HepG2 (cell line): ENCODE results near the gene PDLIM4. TPM values are rescaled to one million over a fixed set of nuclear protein-coding genes. Genes with fewer than 3 reads are reported as not detected.

Experiments used
- ARNT ChIP-seq: fragments of 450-650 bp; IDR thresholded peaks from 2 replicates; pipeline ENCODE4 v1.6.1; 2017
- ARNT2 ChIP-seq: sonication (generic); formaldehyde crosslinking; IDR thresholded peaks from 2 replicates; pipeline ENCODE4 v1.8.0; 2022; ENCODE audit warnings: mild to moderate bottlenecking, low read depth, missing genetic modification reagents, moderate library complexity
- DNMT3B ChIP-seq: conservative IDR thresholded peaks from 2 replicates; pipeline ENCODE4 v1.6.1; 2016; ENCODE audit warnings: missing biosample characterization, control low read depth
- FOXO4 ChIP-seq: sonication (generic); formaldehyde crosslinking; conservative IDR thresholded peaks from 2 replicates; pipeline ENCODE4 v1.8.1; 2023; ENCODE audit warnings: missing genetic modification reagents
- HHEX ChIP-seq: IDR thresholded peaks from 2 replicates; pipeline ENCODE4 v1.6.1; 2016; ENCODE audit warnings: control low read depth
- KAT8 ChIP-seq: IDR thresholded peaks from 2 replicates; pipeline ENCODE4 v1.6.1; 2016; ENCODE audit warnings: missing genetic modification reagents, missing compliant biosample characterization
- KDM3A ChIP-seq: IDR thresholded peaks from 2 replicates; pipeline ENCODE4 v1.6.1; 2018; ENCODE audit warnings: low read depth, missing compliant biosample characterization
- NFE2L2 ChIP-seq: fragments of 150-350 bp; IDR thresholded peaks from 2 replicates; pipeline ENCODE4 v1.6.1; 2014; ENCODE audit warnings: low read length
- NRL ChIP-seq: sonication (generic); formaldehyde crosslinking; IDR thresholded peaks from 2 replicates; pipeline ENCODE4 v1.5.0; 2020; ENCODE audit warnings: missing genetic modification reagents, mild to moderate bottlenecking, moderate library complexity, borderline replicate concordance
- RERE ChIP-seq: IDR thresholded peaks from 2 replicates; pipeline ENCODE4 v1.6.1; 2016; ENCODE audit warnings: low read depth, missing genetic modification reagents, missing compliant biosample characterization
- SALL2 ChIP-seq: sonication (generic); formaldehyde crosslinking; IDR thresholded peaks from 2 replicates; pipeline ENCODE4 v1.8.1; 2023; ENCODE audit warnings: mild to moderate bottlenecking, missing genetic modification reagents, inconsistent platforms
- XBP1 ChIP-seq: sonication (generic); formaldehyde crosslinking; IDR thresholded peaks from 2 replicates; pipeline ENCODE4 v1.5.0; 2020; ENCODE audit warnings: missing genetic modification reagents
- YEATS4 ChIP-seq: sonication (generic); formaldehyde crosslinking; IDR thresholded peaks from 2 replicates; pipeline ENCODE4 v1.4.0; 2020; ENCODE audit warnings: missing genetic modification reagents, borderline replicate concordance
- polyA plus RNA-seq, 8 experiments: library from polyadenylated mRNA; depleted of rRNA in 3 of 8; stranded (reverse) in 7 of 8; unstranded in 1 of 8; fragments of >200 nt; fragmentation: Illumina TruSeq in 4 of 8; extraction: Trizol in 4 of 8; gene quantifications; 2 replicates each; pipeline versions ENCODE4 v1.2.1 to v1.2.3, GENCODE V29; 2011 to 2016; ENCODE audit warnings: low read depth in 4 of 8, missing spikeins in 1 of 8, mixed read lengths in 1 of 8; ENCODE audit not compliant: insufficient read depth in 1 of 8
- total RNA-seq, 5 experiments: library from RNA; depleted of rRNA; stranded (reverse); fragments of >200 nt; fragmentation: Illumina TruSeq; extraction: Trizol; gene quantifications; 2 replicates each; pipeline ENCODE4 v1.2.3, GENCODE V29; 2016; ENCODE audit warnings: low read depth in 1 of 5
- TF ChIP-seq, protein P1 (sequence below): sonication (generic); formaldehyde crosslinking; IDR thresholded peaks from 2 replicates; pipeline ENCODE4 v1.5.1; 2020; ENCODE audit warnings: mild to moderate bottlenecking, missing genetic modification reagents, borderline replicate concordance

The PDLIM4 gene
- total and polyA plus RNA-seq, 2 of the 13 experiments (the other 11 are each of a cell fraction or from before 2014, with no cell fraction given): 1.1 to 2.3 TPM

DNA sequence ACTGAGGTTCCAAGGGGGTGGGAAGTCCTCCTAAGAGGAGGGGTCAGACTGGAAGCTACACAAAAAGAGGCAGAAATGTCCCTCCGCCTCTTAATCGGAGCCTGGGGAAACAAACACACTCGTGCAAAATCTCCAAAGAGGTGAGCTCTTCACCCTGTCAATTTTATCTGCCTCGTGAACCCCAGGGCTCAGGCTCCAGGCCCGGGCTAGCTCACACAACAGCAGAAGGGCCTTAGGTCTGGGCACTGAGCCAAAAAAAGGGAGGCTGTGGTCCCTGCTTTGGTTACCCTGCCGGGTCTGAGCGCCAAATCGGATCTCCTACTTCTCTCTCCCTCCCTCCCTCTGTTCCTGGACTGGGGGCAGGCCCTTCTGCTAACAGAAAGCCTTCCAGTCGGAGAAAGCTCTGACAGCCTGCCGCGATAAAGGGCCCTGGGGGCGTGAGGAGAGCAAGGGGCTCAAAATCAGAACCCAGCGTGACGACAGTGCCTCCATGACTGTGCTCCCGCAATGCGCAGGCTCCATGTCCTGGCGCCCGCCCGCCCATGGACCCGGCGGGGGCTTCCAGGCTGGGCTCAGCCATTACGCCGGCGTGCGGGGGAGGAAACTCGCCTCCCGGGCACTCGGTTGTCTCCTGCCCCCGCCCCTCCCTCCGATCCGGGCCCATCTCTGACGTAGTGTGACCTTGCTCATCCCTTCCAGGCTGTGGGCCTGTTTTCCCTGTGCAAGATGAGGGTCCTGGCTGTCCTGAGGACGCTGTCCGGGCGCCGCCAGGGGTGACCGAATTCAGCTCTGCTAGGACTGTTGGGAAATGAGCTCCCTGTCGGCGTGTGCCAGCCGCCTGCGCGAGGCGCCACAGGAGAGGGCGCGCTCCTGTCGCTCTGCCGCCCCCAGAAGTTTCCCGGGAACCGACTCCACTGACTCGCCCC lies 35.8 kb downstream of the PDLIM4 start (continued):
- TF ChIP-seq, protein P1, sequence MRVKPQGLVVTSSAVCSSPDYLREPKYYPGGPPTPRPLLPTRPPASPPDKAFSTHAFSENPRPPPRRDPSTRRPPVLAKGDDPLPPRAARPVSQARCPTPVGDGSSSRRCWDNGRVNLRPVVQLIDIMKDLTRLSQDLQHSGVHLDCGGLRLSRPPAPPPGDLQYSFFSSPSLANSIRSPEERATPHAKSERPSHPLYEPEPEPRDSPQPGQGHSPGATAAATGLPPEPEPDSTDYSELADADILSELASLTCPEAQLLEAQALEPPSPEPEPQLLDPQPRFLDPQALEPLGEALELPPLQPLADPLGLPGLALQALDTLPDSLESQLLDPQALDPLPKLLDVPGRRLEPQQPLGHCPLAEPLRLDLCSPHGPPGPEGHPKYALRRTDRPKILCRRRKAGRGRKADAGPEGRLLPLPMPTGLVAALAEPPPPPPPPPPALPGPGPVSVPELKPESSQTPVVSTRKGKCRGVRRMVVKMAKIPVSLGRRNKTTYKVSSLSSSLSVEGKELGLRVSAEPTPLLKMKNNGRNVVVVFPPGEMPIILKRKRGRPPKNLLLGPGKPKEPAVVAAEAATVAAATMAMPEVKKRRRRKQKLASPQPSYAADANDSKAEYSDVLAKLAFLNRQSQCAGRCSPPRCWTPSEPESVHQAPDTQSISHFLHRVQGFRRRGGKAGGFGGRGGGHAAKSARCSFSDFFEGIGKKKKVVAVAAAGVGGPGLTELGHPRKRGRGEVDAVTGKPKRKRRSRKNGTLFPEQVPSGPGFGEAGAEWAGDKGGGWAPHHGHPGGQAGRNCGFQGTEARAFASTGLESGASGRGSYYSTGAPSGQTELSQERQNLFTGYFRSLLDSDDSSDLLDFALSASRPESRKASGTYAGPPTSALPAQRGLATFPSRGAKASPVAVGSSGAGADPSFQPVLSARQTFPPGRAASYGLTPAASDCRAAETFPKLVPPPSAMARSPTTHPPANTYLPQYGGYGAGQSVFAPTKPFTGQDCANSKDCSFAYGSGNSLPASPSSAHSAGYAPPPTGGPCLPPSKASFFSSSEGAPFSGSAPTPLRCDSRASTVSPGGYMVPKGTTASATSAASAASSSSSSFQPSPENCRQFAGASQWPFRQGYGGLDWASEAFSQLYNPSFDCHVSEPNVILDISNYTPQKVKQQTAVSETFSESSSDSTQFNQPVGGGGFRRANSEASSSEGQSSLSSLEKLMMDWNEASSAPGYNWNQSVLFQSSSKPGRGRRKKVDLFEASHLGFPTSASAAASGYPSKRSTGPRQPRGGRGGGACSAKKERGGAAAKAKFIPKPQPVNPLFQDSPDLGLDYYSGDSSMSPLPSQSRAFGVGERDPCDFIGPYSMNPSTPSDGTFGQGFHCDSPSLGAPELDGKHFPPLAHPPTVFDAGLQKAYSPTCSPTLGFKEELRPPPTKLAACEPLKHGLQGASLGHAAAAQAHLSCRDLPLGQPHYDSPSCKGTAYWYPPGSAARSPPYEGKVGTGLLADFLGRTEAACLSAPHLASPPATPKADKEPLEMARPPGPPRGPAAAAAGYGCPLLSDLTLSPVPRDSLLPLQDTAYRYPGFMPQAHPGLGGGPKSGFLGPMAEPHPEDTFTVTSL (CRISPR knock-in tag): no peak
- TF ChIP-seq ARNT2 (CRISPR knock-in tag) (peak; percentile 40; the same call in 1 of the 2 replicates), YEATS4 (CRISPR knock-in tag) (no peak; the same call in 1 of the 2 replicates), ARNT (no peak), SALL2 (no peak), HHEX (CRISPR knock-in tag) (no peak), NRL (peak; percentile 82), KAT8 (no peak; the same call in 1 of the 2 replicates), NFE2L2 (no peak), KDM3A (CRISPR knock-in tag) (no peak), XBP1 (CRISPR knock-in tag) (no peak), RERE (peak; percentile 11; the same call in 1 of the 2 replicates), FOXO4 (CRISPR knock-in tag) (no peak), DNMT3B (no peak)
